Left renal cortex interstitium (tissue), 4 donors: ENCODE measurements around the gene TADA2A. TPM values are rescaled to one million over a fixed set of nuclear protein-coding genes. Genes with fewer than 3 reads are reported as not detected.
"Not testable (repeated sequence)": the region's sequence is repeated elsewhere in the genome, so short reads cannot be mapped to it uniquely, and the experiment has no call there.

Source experiments
- DNase-seq, 4 donors: peaks; one replicate each; pipeline ENCODE4 v3.0.0-alpha.2; 2013; ENCODE audit warnings: low read depth in 4 of 4, low spot score in 2 of 4, missing footprints in 1 of 4
- polyA plus RNA-seq, 4 donors: library from polyadenylated mRNA; unstranded; fragments of 120-200 nt; gene quantifications; one replicate each; pipeline ENCODE4 v1.2.1, GENCODE V29; 2013; ENCODE audit not compliant: insufficient read length in 4 of 4

The TADA2A gene
- polyA plus RNA-seq, 4 donors, result 12.9 to 29.1 (median 26.9) TPM

DNA sequence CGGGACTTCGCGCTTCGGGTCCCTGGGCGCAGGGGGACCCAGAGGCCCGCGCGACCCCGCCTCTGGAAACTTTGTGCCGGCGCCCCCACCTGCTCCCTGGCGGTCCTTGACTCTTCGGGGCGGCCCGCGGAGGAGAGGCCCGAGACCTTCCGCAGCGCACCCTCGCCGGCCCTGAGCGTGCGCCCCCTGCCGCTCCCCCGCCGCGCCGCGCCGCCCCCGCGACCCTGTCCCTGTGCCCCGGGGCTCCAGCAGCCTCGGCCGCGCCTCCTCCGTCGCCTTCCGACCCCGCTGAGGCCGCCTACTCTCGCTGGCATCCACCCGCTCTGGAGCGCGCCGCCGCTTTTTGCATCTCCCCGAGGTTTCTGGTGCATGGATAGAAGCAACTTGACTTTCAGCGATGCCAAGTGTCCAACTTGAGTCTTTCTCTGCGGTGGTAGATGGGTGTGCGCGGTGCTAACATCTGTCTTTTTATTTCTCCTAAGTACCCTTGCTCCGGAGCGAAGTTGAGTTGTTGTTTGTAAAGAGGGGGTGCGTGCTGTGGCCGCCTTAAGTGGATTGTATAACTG, 83.4 kb downstream of the TADA2A start:
- DNase-seq, result no peak

GRCh38 chr17:37490638-37491614, 84.2 kb downstream of the TADA2A start:
- DNase-seq, result peak in 1 of 4 donors; percentile 21

DNA sequence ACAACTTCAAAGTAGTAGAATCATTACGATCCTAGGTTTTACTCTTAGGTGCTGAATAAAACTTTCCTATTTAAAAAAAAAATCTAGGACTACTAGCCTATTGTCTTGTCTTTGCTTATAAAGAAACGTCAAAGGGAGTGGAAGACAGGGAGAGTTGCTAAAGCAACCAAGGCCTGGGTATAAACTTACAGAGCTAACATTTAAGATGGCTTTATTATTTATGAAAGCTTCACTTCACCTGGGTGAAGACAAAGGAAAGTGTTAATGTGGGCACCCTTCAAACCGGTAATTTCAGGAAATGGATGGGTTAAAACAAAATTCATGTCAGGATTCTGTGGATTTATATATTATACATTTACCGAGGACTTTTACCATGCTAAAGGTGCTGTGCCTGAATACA, 85.5 kb downstream of the TADA2A start:
- DNase-seq, result no peak

DNA sequence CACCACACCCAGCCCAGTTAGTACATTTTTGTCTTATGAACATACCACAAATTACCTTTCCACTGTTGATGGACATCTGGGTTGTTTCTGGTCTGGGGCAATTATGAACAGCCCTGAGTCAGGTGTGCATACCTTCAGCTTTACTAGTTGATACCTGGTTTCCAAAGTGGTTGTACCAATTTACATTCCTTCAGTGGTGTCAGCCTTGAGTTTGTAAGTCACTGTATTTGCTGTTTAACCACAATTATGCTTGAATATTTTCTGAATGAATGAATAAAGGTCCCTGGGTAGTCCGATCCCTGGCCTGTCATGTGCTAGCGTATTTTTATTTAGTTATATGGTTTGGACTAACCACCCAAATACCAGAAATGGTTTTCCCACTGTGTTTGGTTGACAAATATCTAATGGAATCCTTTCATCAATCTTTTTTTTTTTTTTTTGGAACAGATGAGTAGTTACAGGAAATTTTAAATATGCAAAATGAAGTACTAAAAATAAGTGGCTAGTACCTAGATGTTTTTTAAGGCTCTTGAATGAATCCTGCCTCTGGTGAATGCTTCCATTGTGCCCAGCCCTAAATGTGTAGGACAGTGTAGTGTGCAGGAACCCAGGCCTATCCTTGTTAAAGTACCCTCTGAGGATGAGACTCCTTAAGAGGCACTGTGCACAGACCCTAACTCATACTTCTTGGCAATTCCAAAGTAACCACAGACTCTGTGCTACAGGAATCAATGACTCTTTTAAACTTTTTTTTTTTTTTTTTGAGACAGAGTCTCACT, 86.8 kb downstream of the TADA2A start:
- no peak for DNase-seq

DNA sequence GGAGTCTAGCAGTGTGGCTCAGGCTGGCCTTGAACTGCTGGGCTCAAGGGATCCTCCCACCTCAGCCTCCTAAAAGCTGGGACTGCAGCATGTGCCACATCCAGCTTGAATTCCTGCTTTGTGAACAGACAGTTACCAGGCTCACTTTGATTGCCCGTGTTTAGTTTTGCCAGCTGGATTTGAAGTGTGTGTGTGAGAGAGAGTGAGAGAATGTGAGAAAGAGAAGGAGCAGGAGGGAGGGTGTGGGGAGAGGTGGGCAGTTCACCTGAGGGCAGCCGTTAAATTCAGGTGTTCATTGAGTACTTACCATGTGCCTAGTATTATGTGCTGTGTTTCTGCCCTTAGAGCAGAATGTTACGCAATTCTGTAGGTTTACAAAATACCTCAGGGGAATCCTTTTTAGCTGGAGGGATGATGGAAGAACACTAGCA, 87.7 kb downstream of the TADA2A start:
- DNase-seq, result no peak

DNA sequence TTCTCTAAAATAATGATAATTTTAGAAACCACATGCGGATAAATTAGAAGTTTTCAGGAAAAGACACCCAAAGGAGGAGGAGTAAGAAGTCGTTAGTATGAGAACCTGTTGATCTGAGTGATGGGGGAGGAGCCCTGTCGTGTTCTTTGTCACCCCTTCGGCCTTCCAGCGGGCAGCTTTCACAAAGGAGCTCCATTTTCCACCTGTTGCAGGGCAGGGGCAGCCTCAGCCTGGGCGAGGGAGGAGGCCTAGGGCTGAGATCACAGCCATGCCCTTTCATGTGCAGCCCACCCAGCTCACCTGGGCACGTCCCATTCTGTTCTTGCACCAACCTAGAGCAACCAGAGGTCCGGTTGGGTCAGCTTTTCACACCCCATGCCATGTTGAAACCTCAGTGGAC, 88.3 kb downstream of the TADA2A start:
- no peak for DNase-seq

DNA sequence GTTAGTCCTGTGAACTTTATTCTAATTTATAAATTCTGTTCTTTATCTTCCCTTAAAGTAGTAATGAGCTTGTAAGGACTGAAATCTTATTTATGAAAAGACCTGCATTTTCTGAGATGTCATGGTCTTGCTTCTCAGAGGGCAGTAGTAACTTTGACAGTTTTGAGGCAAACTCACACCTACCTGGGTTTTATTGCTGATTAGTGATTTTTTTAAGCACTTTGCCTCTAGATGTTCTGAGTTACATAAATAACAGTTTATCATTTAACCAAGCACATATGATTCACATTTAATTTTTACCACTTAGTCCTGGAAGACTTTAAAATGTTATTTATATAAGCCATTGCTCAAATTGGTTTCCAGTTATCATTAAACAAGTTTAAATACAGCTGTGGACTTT, 93.7 kb downstream of the TADA2A start:
- no peak for DNase-seq

GRCh38 chr17:37502009-37502936, 95.6 kb downstream of the TADA2A start:
- no peak for DNase-seq

DNA sequence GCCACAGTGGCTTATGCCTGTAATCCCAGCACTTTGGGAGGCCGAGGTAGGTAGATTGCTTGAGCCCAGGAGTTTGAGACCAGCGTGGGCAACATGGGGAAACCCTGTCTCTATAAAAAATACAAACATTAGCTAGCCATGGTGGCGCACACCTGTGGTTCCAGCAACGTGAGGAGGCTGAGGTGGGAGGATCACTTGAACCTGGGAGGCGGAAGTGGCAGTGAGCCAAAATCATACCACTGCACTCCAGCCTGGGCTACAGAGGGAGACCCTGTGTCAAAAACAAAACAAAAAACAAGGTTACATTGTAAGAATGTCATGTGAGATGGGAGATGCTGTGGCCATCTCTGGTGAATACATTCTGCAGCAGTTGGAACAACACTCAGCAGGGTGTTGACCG, 96.5 kb downstream of the TADA2A start:
- DNase-seq, result no peak

DNA sequence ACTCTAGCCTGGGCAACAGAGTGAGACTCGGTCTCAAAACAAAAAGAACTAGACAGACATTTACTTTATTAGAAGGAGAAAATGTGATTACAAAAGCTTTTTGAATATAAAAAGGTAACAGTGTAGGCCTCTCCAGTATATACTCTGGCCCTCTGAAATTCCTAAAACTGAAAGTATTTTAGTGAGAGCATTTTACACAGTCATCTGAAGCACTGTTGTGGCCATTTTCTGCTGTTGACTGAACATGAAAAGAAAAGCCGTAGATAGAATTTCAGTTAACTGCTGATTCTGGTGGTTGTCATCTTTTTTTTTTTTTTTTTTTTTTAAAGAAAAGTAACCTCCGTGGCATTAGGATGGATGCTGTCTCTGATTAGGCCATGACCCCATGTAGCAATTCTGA, 98.6 kb downstream of the TADA2A start:
- no peak for DNase-seq

DNA sequence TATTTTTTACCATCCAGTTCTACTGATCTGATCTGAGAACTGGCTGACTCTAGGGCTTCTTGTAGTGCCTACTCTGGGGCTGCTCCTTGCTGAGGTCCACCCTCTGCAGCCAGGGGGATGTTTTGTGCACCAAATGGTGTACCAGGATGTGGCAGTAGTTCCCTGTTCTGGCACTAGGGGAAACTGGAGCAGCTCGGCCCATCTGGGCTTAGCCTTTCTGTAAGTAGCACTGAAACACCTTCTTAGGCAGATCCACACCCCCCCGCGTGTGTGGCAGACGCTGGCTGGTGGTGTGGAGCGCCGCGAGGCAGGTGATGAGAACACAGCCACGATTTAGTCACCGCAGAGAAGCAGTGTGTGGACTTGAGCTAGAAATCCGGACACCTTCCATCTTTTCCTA, 100.0 kb downstream of the TADA2A start:
- DNase-seq, result no peak

DNA sequence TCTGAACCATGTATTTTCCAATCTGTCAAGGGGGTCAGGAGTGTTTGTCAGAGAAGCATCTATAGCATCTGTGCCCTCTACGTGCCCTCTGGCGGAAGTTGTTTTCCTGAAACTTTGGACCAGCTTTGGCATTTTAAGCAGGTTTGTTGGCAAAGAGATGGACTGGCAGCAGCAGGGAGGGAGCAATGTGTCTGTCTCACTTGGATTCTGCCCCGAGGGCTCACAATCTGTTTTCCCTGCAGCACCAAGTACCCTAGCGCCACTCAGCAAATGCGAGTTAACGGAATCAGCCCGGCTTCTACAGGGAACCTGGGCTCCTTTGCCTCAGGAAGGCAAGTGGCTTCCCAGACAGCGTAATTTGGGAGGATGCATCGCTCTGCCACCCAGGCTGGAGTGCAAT, 100.4 kb downstream of the TADA2A start:
- no peak for DNase-seq

DNA sequence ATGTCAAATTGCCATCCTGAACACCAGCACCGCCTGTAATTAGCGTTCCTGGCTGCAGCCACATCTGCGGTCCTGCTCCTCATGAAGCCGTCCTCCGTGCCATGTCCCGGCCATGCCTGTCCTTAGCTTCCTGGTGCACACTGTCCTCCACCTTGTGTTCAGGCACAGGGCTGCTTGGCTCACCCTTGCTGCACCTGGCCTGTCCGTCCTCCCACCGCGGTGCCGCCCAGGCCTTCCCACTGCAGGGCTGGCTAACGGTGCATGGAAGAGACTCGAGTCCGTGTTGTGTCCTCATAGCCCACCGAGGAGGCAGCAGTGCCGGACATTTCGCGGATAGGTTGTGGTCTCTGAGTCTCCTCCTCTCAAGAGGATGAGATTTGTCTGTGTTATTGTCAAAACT, 103.4 kb downstream of the TADA2A start:
- DNase-seq, result no peak

DNA sequence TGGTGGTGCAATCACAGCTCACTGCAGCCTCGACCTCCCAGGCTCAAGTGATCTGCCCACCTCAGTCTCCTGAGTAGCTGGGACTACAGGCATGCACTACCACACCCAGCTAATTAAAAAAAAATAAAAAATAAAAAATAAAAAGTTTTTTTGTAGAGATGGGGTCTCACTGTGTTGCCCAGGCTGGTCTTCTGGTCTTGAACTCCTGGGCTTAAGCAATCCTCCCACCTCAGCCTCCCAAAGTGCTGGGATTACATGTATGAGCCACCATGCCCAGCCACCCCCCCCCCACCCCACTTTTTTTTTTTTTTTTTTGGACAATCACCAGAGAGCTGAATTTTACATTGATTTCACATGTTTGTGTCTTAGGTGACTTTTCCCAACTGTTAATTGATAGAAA, 105.0 kb downstream of the TADA2A start:
- DNase-seq, result not testable (repeated sequence)

DNA sequence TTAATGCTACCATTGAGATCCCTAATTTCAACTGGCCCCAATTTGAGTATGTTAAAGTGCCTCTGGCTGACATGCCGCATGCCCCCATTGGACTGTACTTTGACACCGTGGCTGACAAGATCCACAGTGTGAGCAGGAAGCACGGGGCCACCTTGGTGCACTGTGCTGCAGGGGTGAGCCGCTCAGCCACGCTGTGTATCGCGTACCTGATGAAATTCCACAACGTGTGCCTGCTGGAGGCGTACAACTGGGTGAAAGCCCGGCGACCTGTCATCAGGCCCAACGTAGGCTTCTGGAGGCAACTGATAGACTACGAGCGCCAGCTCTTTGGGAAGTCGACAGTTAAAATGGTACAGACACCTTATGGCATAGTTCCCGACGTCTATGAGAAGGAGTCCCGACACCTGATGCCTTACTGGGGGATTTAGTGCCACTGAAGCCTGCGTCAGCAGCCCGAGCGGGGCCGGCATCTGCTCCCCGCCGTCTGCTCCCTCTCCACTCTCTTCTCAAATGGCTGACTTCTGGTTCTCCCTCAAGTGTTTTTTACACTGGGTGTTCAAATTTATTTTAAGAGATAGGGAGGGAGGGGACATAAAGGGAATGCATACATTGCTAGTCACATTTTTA, 105.9 kb downstream of the TADA2A start:
- no peak for DNase-seq

DNA sequence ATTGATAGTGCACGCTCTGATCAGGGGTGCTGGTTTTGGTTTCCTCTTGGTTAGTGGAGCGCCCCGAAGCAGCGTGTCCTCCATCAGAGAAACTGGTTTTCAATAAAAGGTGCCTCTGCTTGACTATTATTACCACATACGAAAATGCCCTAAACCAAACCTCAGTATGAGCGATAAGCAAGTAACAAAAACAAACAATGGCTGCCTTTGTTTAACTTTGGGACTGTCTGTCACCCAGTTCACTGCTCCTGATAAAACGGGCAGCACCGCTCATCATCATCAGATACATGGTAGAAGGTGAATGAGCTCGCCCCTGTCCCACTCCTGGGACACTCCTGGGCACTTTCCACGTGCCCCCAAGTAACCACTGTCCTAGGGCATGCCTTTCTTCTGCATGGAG, 107.0 kb downstream of the TADA2A start:
- DNase-seq, result no peak

DNA sequence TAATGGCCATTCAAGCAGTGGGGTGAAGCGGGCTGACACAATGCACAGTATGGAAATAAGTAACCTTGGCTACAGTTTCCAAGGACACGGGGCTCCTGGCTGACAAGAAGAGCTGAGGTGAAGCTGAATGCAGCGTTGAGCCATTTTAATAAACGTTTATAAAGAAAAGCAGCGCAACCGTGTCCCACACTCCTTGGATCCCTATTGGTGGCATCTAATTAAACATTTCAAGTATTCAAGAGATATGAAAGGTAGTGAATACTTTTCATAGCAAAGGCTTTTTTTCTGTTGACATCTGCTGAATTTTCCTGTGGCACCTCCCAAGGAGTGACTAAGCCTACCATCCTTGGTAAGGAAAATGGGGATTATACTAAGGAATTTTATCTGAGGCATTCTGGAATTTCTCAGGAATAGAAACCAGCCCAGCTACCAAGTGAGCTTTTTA, 109.5 kb downstream of the TADA2A start:
- DNase-seq, result no peak

DNA sequence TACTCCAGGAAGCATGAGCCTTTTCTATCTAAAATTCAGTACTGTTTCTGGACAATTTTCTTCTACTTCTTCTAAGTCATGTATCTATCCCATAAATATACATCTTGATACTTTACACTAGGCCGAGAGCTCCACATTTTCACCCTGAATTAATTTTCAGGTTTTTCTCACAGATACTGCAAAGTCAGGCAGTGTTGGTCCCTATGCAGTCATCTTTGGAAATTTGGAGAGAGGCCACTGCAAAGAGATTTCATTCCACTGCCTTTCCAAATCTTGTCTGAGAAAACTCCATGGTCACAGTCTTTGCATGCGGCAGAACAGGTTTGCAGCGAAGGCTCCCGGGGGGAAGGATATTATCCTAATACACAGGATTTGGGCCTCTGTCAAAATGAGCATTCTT, 111.2 kb downstream of the TADA2A start:
- no peak for DNase-seq

DNA sequence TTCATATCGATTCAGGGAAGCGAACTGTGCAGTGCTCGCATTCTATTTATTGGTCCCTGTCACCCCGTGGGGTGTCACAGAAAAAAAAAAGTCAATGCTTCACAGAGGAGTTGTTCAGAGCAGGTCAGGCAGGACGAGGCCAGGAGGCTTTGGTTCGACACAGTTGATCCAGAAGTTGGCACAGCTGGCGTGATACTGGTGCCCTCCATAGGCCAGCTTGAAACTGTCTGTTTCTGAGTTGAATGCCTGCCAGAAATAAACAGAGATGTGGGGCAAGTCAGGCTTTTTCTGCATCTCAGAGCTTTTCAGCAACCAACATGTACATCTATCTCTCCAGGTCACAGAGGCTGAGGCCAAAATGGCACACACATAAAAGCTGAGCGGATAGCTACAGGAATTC, 112.1 kb downstream of the TADA2A start:
- DNase-seq, result no peak
